SK-N-MC (cell line): ENCODE results near the gene METTL6.

ENCODE experiments used
- EZH2 ChIP-seq: fragments of 200-600 bp; sonication (generic); IDR thresholded peaks from one replicate; pipeline ENCODE4 v1.6.1; 2017; ENCODE audit warnings: antibody characterized with exemption
- FOXP2 ChIP-seq: optimal IDR thresholded peaks from 2 replicates; pipeline ENCODE3; 2011; ENCODE audit warnings: mild to moderate bottlenecking, moderate library complexity; ENCODE audit not compliant: insufficient read depth; ENCODE audit errors: extremely low read length, control extremely low read depth
- POLR2AphosphoS5 ChIP-seq: IDR thresholded peaks from 2 replicates; pipeline ENCODE4 v1.6.1; 2012; ENCODE audit warnings: mild to moderate bottlenecking, low read depth, low read length, borderline replicate concordance

DNA sequence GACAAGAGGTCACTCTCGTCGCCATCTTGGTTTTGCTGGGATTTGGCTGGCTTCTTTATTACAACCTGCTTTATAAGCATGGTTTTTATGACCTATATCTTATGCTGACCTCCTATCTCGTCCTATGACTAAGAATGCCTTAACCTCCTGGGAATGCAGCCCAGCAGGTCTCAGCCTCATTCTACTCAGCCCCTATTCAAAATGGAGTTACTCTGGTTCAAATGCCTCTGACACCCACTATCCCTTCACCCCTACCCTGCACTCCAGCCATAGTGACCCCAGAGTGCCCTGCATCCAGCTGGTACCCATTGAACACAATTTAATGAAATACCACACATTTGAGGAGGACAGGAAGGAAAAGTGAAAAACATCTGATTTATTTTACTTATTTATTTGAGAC, 23.4 kb downstream of the METTL6 start:
- TF ChIP-seq POLR2AphosphoS5 (no peak), EZH2 (no peak), FOXP2 (no peak)
